ENCODE measurements around the gene EVC2. TPM values are rescaled to one million over a fixed set of nuclear protein-coding genes. Genes with fewer than 3 reads are reported as not detected.

Gene EVC2
- total RNA-seq, 1 experiment from 2014 or later, result not detected

- no peaks in the 10 kb centered on the region; the same call in 1 of the 2 replicates for H3K36me3 ChIP-seq (ENCODE audit: control insufficient read depth, insufficient read depth, low read length)
- TF ChIP-seq SIN3A (IDR thresholded peaks at IDR 0.05; ENCODE audit: borderline replicate concordance, insufficient read depth, low read depth, low read length) (no peak), CTCF (IDR thresholded peaks at IDR 0.05) (no peak), TCF7L2 (IDR thresholded peaks at IDR 0.05; ENCODE audit: low read depth, low read length) (no peak)
- no peak for ATAC-seq
- H3K4me3 ChIP-seq (ENCODE audit: low read depth in 2 of 2, low read length in 2 of 2), result no peak overlapping the region
- H3K9me3 ChIP-seq (ENCODE audit: control insufficient read depth, insufficient read depth, low read depth, low read length), result no peaks in the 10 kb centered on the region
- in situ Hi-C loops (cut with HindIII; ENCODE audit: low pct_unique_long_range_greater_than_20kb, low sequenced_read_pairs), result no loop called here
- CTCF ChIA-PET, result no interaction called here
- no peaks in the 10 kb centered on the region for H3K4me1 ChIP-seq (ENCODE audit: control insufficient read depth, insufficient read depth, low read length)
- no TSS peak for BruUV-seq (replicated peaks)
- intact Hi-C loops (cut with micrococcal nuclease; ENCODE audit: unreplicated experiment), result no loop called here
- no peaks in the 10 kb centered on the region for H3K27me3 ChIP-seq (ENCODE audit: control insufficient read depth, insufficient read depth, low read length)
- POLR2A ChIA-PET, result no interaction called here
- no peak for DNase-seq (ENCODE audit: low read depth, low spot score)
- no peak overlapping the region for H3K27ac ChIP-seq (ENCODE audit: low read length)
Measured at GRCh38 chr4:5738061-5738460, 29.7 kb upstream of the EVC2 start.

- no peak overlapping the region for H3K27ac ChIP-seq (ENCODE audit: low read length)
- no peak overlapping the region for H3K4me3 ChIP-seq (ENCODE audit: low read depth in 2 of 2, low read length in 2 of 2)
- intact Hi-C loops (cut with micrococcal nuclease; ENCODE audit: unreplicated experiment) (no loop called here), in situ Hi-C loops (cut with HindIII; ENCODE audit: low pct_unique_long_range_greater_than_20kb, low sequenced_read_pairs) (no loop called here)
- CTCF ChIA-PET, result no interaction called here
- TF ChIP-seq POLR2AphosphoS5 (IDR thresholded peaks at IDR 0.05; ENCODE audit: low read depth, low read length), result no peak
- TF ChIP-seq SIN3A (IDR thresholded peaks at IDR 0.05; ENCODE audit: borderline replicate concordance, insufficient read depth, low read depth, low read length), result no peak
- TF ChIP-seq REST (IDR thresholded peaks at IDR 0.05; ENCODE audit: insufficient read depth in 1 of 2, low read depth in 2 of 2, low read length in 1 of 2), result no peak
- no peak for TF ChIP-seq CTCF (IDR thresholded peaks at IDR 0.05)
- TF ChIP-seq TCF7L2 (IDR thresholded peaks at IDR 0.05; ENCODE audit: low read depth, low read length), result no peak
- H3K9me3 ChIP-seq (ENCODE audit: control insufficient read depth, insufficient read depth, low read depth, low read length), result no peaks in the 10 kb centered on the region
- no peaks in the 10 kb centered on the region for H3K36me3 ChIP-seq (ENCODE audit: control insufficient read depth, insufficient read depth, low read length)
- no TSS peak for BruUV-seq (replicated peaks)
- no peaks in the 10 kb centered on the region for H3K27me3 ChIP-seq (ENCODE audit: control insufficient read depth, insufficient read depth, low read length)
- H3K4me1 ChIP-seq (ENCODE audit: control insufficient read depth, insufficient read depth, low read length), result no peaks in the 10 kb centered on the region
- ATAC-seq (no peak), DNase-seq (ENCODE audit: low read depth, low spot score) (no peak)
- POLR2A ChIA-PET, result no interaction called here
Measured at GRCh38 chr4:5735463-5735862, 27.1 kb upstream of the EVC2 start.
